GM21723 (cell line): ENCODE results near the gene KLC4.

Experiments used
- ATAC-seq: cut with Tn5 transposase; IDR thresholded peaks from one replicate; pipeline ENCODE4 v1.9.1; 2021; ENCODE audit warnings: mild to moderate bottlenecking, moderate library complexity; ENCODE audit not compliant: unreplicated experiment

Gene KLC4

DNA sequence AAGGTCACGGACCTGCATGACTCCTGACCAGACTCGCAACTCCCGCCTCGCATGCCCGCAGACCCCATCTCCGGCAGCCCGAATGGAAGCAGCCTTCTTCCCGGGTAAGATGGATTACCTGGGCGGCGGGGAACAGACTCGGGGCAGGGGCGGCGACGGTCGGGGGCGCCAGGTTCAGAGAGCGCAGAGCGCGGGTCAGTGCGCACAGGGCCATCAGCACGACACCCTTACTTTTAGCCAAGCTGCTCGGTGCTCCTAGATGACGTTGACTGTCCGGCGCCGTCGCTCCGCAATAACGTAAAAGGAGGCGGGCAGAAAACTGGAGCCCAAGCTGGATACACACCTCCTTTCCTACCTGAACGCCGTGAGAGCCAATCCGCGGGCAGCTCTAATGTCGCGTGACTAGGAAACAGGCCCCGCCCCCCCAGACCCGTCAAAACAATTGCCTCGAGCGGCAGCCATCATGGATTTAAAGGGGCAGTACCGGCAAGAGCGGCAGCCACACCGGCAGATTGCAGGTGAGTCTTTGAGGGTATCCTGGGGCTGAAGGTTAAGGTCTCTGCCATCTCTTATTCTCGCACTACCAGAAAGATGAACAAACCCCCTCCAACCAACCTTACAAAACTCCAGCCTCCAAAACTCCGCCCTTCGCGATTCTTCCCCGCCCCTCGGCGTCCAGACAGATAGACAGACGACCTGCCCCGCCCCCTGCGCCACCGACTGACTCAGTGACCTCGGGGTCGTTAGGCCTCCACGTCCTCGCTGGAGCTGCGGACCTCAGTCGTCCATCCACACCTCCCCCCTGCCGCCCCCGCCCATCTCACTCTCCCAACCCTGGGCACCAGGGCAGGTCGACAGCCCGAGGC, at the start of gene KLC4, which contains the start of gene MRPL2:
TSS of gene KLC4 (plus strand) at position 464 of the 866 bp plus-strand sequence. CDS start 1,705 bp downstream, outside the sequence.
TSS of gene MRPL2 (minus strand) at position 267 of the 866 bp plus-strand sequence. CDS start at position 214, 53 bp downstream.
- peak; percentile 76 for ATAC-seq

GRCh38 chr6:43011207-43011606, 48.2 kb upstream of the KLC4 start:
- ATAC-seq = no peak

DNA sequence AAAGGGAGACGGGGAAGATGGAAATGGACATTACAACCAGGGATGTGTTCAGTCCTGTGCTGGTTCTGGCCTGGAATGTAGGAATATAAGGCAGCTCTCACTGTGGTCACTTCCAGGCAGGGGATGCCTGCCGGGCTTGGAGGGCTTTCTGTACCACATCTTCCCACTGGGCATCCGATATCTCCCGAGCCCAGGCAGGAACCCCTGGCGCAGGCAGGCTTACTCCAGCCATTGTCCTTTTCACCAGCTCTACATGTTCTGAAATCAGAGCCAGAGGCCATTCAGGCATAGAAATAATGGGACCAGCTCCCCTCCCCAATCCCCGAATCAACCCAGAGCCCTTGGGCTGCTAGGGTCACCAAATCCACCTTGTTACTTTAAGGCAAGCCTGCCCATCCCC, 47.1 kb upstream of the KLC4 start:
- ATAC-seq = no peak

GRCh38 chr6:43013097-43013842, 46.2 kb upstream of the KLC4 start:
- ATAC-seq = peak; percentile 8

DNA sequence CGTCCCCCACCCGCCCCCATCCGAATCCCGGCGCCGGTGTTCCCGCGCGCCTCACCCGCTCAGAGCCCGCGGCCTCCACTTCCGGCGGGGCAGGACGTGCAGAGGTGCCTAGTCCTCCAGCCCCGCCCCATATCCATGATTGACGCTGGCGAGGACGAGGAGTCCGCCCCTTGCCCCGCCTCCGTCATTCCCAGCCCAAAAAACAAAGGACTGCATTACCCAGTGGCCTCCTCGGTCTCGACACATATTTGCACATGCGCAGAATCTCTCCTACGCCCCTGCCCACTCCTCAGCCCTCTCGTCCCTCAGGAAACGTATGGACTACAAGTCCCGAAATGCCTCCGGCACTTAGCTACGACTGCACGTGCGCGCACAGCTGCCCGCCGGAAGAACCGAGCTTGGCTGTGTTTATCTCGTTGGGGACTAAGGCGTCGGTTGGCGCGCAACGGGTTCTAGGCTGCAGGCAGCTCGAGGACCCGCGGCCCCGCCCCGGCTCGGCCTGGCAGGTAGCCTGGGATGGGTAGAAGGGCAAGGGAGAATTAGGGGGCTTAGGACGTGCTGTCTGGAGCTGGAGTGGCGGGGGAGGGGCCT, 45.5 kb upstream of the KLC4 start, which contains the start of the genes KLHDC3 and MEA1:
TSS of gene KLHDC3 (plus strand) at position 407 of the 591 bp plus-strand sequence. CDS start 2,944 bp downstream, outside the sequence.
TSS of gene MEA1 (minus strand) at position 104 of the 591 bp plus-strand sequence. CDS start 133 bp downstream, outside the sequence.
- ATAC-seq = peak; percentile 91

- ATAC-seq = no peak
These were observed 45.0 kb upstream of the KLC4 start for GRCh38 chr6:43014434-43014909.

DNA sequence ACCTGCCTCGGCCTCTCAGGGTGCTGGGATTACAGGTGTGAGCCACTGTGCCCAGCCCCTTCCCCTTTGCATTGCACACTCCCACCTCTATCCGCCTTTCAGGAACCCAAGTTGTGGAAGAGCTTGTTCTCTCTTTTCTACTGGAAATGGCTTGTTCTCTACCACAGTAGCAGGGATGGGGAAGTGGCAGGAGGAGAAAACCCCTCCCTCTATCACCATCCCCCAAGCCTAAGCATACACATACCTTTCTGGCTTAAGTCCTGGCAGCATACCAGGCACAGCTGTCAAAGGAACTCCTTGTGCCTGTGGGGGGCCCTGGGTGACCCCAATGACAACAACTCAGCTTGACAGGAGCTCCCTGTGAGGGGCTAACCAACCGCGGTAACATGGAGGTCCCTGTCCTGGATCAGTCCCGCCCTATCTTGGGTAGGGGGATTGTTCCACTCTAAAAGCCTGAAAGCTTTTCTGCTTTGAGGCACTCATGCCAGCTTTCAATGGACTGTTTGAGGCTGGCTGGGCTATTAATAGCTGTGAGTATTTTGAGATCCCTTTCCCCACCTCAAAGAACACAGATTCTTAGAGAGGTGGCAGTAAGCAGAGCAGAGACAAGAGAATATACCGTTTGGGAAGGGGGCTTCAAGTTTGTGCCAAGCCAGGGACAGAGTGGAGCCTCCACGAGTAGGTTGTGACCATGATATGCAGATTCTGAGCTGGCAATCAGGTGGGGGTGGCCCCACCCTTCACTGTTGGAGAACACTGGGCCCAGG, 43.1 kb upstream of the KLC4 start:
- no peak for ATAC-seq

DNA sequence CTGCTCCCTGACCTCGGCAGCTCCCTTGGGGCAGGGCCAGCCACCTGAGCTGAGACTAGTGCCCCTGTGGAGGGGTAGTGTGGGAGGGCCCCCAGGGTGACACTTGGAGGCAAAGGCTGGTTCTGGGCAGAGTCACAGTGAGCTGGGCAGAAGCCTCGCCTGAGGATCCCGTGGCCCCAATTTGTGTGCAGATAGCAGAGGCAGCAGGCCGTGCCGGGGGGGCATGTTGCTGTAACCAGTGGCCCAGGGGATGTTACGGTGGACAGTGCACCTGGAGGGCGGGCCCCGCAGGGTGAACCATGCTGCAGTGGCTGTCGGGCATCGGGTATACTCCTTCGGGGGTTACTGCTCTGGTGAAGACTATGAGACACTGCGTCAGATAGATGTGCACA, 42.5 kb upstream of the KLC4 start:
- no peak for ATAC-seq

DNA sequence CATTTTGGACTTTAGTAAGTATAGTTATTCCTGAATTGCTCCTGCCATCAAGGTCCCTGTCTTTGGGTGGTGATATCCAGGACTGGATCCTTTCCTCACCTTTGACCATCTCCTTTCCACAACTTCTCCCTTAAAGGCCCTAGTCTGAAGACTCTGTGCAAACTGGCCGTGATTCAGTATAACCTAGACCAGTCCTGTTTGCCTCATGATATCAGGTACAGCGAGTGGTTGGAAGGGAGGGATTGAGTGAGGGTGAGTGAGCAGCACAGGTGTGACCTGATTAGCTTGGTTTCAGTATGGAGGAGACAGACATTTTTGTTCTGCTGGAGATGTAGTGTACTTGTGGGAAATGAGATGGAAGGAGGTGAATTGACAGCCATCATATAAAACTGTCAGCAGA, 40.3 kb upstream of the KLC4 start:
- no peak for ATAC-seq

DNA sequence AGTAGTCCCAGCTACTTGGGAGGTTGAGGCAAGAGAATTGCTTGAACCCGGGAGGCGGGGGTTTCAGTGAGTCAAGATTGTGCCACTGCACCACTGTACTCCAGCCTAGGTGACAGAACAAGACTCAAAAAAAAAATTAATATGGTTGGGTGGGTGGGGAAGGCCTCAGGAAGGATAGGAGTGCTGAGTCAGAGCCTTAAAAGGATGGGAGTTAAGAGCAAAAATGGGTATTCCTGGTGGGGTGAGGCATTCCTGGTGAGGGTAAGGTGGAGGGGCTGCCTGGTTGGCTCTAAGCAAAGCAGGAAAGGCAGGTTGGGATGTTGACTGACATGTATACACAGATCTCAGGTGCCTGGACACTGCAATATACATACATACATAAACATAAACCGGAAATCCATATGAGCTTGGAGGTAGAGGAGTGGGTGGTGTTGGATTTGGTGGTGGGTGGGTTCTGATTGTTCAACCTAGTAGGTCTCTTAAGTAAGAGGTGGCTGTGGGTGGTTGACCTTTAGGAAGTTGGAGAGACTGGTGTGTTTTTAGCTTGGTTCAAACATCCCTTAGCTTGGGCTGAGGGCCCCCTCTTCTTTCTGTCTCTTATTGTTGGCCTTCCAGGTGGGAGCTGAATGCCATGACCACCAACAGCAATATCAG, 39.3 kb upstream of the KLC4 start:
- ATAC-seq = no peak

GRCh38 chr6:43020847-43021246, 38.6 kb upstream of the KLC4 start:
- ATAC-seq = no peak

DNA sequence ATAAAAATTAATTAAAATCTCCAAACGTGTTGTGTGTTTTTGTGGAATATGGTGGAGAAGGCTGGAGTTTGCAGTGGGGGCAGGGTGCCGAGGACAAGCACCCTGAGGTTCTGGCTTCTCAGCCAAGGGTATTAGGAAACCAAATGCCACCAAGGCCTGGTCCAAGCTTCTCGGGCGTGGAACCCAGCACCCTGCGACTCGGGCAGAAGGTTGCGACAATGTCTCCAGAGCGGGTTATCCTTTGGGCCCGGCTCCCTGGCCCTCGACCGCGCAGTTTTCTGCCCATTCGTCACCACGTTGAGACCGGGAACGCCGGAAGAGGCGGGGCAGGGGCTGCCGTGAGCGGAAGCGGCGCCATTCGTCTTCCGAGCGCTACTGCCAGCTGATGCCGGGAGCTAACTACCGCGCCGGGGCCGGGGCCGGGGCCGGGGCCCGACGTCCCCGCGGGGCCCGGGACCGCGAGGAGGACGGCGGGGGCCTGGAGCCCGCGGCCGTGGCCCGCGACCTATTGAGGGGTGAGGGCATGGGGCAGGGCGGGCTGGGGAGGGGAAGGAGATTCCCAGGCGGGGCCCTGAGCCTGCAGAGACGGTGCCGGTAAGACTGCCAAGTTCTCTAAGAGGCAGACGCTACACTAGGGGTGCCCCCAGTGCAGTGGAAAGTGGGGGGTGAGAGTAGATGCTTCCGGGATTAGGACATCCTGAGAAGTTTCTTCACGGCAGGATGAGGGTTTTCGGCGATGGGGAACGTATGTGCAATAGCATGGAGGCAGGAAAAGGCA, 38.0 kb upstream of the KLC4 start, which contains the start of gene RRP36:
TSS of gene RRP36 (plus strand) at position 354 of the 778 bp plus-strand sequence. CDS start at position 386, 32 bp downstream.
- ATAC-seq = peak; percentile 67

- ATAC-seq = no peak
These were observed 35.0 kb upstream of the KLC4 start for GRCh38 chr6:43024436-43024835.

DNA sequence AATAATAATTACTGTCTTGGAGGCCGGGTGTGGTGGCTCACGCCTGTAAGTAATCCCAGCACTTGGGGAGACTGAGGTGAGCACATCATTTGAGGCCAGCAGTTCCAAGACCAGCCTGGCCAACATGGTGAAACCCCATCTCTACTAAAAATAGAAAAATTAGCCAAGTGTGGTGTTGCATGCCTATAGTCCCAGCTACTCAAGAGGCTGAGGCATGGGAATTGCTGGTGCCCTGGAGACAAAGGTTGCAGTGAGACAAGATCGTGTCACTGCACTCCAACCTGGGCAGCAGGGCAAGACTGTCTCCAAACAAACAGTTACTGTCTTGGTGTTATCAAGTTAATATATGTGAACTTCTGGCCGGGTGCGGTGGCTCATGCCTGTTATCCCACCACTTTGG, 33.1 kb upstream of the KLC4 start:
- ATAC-seq = no peak

DNA sequence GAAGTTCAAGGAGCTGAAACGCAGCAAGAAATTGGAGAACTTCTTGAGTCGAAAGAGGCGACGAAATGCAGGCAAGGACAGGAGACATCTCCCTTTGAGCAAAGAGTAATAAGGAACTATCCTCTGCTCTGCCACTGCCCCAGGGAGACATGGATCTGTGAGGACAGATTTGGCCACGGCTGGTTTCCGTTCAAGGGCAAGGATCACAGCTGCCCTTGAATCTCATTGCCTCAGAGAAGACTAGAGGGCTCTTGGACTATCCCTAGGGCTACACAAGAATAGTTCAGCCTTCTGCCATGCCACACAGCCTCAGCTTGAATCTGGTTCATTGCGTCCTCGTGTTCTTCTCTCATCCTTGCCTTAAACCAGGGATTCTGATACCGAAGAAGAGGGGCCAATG, 30.3 kb upstream of the KLC4 start:
- ATAC-seq = no peak

DNA sequence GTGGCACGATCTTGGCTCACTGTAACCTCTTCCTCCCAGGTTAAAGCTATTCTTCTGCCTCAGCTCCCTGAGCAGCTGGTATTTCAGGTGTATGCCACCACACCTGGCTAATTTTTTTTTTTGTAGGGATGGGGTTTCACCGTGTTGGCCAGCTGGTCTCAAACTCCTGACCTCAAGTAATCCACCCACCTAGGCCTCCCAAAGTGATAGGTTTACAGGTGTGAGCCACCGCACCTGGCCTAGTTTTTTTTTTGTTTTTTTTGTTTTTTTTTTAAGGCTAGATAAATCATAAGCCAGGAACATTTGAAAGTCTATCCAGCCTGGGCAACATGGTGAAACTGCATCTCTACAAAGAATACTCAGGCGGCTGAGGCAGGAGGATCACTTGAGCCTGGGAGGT, 27.1 kb upstream of the KLC4 start:
- no peak for ATAC-seq

GRCh38 chr6:43033496-43034189, 25.8 kb upstream of the KLC4 start:
- ATAC-seq = no peak

- no peak for ATAC-seq
These were observed 25.3 kb upstream of the KLC4 start for GRCh38 chr6:43034190-43034525.
